K562 (cell line): ENCODE measurements around the gene LRRC26. TPM values are rescaled to one million over a fixed set of nuclear protein-coding genes. Genes with fewer than 3 reads are reported as not detected.
A peak's percentile ranks its signal among the peaks of the same experiment; 100 is the strongest.

Source experiments
- HLTF ChIP-seq: fragments of 450-650 bp; IDR thresholded peaks from 2 replicates; pipeline ENCODE4 v1.6.1; 2016
- NRF1 ChIP-seq, 2 experiments: fragments of 450-650 bp; IDR thresholded peaks in 1 of 2; conservative IDR thresholded peaks in 1 of 2; 2 replicates each; pipeline ENCODE4 v1.6.1; 2014; ENCODE audit warnings: mild to moderate bottlenecking in 2 of 2
- PML ChIP-seq: IDR thresholded peaks from 2 replicates; pipeline ENCODE4 v1.6.1; 2012; ENCODE audit warnings: low read length, inconsistent platforms
- POLR2AphosphoS5 ChIP-seq: IDR thresholded peaks from 2 replicates; pipeline ENCODE4 v1.6.1; 2011; ENCODE audit warnings: mild to moderate bottlenecking, low read depth, low read length, moderate library complexity; ENCODE audit not compliant: control insufficient read depth, insufficient read depth
- POLR2G ChIP-seq: fragments of 200-400 bp; formaldehyde crosslinking; IDR thresholded peaks from 2 replicates; pipeline ENCODE4 v1.6.1; 2017; ENCODE audit warnings: low read depth, mild to moderate bottlenecking, antibody characterized with exemption, low read length, moderate library complexity
- RCOR1 ChIP-seq, 2 experiments: IDR thresholded peaks; 2 replicates each; pipeline ENCODE4 v1.6.1; 2012; ENCODE audit warnings: low read depth in 2 of 2, low read length in 2 of 2, borderline replicate concordance in 1 of 2, improper control_type of control experiment in 1 of 2
- ZNF12 ChIP-seq: sonication (generic); formaldehyde crosslinking; IDR thresholded peaks from 2 replicates; pipeline ENCODE4 v1.4.0; 2020; ENCODE audit warnings: mild to moderate bottlenecking, missing genetic modification reagents
- polyA plus RNA-seq, 8 experiments: library from polyadenylated mRNA; depleted of rRNA in 4 of 8; stranded (reverse) in 5 of 8; unstranded in 3 of 8; fragments of >200 nt; fragmentation: Nextera tagmentation in 2 of 8; fragmentation: Illumina TruSeq in 1 of 8; extraction: Ambion mirVana in 2 of 8; extraction: Trizol in 1 of 8; gene quantifications; 2 replicates each; pipeline versions ENCODE4 v1.2.1 to v1.2.3, GENCODE V29; 2011 to 2014; ENCODE audit warnings: inconsistent platforms in 1 of 8, missing spikeins in 1 of 8
- total RNA-seq, 7 experiments: library from RNA; depleted of rRNA in 6 of 7; stranded (reverse); fragments of >200 nt in 6 of 7; fragmentation: Illumina TruSeq in 2 of 7; extraction: Trizol in 2 of 7; gene quantifications; 2 replicates each; pipeline versions ENCODE4 v1.2.1 to v1.2.3, GENCODE V29; 2011 to 2021; ENCODE audit warnings: low replicate concordance in 1 of 7
- TF ChIP-seq, protein P1 (sequence below): fragments of 150-350 bp; conservative IDR thresholded peaks from 2 replicates; pipeline ENCODE4 v1.6.1; 2014; ENCODE audit warnings: low read length
- TF ChIP-seq, protein P2 (sequence below): sonication (generic); formaldehyde crosslinking; IDR thresholded peaks from 2 replicates; pipeline ENCODE4 v1.8.0; 2022; ENCODE audit warnings: missing genetic modification reagents, mild to moderate bottlenecking, moderate library complexity, borderline replicate concordance
- TF ChIP-seq, protein P3 (sequence below): fragments of 450-650 bp; IDR thresholded peaks from 2 replicates; pipeline ENCODE4 v1.6.1; 2016; ENCODE audit warnings: missing biosample characterization, missing genetic modification characterization
- TF ChIP-seq, protein P4 (sequence below): fragments of 250-450 bp; sonication (Bioruptor Pico); IDR thresholded peaks from 2 replicates; pipeline ENCODE4 v1.5.1; 2021; ENCODE audit warnings: mild to moderate bottlenecking
- TF ChIP-seq, protein P5 (sequence below): fragments of 450-650 bp; formaldehyde crosslinking; IDR thresholded peaks from 2 replicates; pipeline ENCODE4 v1.4.0; 2020; ENCODE audit warnings: mild to moderate bottlenecking, mixed read lengths
- TF ChIP-seq, protein P6 (sequence below), 3 experiments: IDR thresholded peaks in 2 of 3; conservative IDR thresholded peaks in 1 of 3; 2 replicates each; pipeline ENCODE4 v1.5.1; 2011 to 2012; ENCODE audit warnings: low read length in 3 of 3, mild to moderate bottlenecking in 3 of 3, control low read depth in 2 of 3, improper control_type of control experiment in 1 of 3, inconsistent platforms in 1 of 3, low read depth in 1 of 3, mixed read lengths in 1 of 3, moderate library complexity in 1 of 3; ENCODE audit not compliant: insufficient read depth in 2 of 3
- TF ChIP-seq, protein P7 (sequence below): fragments of 450-650 bp; IDR thresholded peaks from 2 replicates; pipeline ENCODE4 v1.6.1; 2017; ENCODE audit warnings: mild to moderate bottlenecking, moderate library complexity

Gene LRRC26
- total and polyA plus RNA-seq, 9 of the 15 experiments (the other 6 are each of a cell fraction or from before 2014, with no cell fraction given), result not detected

DNA sequence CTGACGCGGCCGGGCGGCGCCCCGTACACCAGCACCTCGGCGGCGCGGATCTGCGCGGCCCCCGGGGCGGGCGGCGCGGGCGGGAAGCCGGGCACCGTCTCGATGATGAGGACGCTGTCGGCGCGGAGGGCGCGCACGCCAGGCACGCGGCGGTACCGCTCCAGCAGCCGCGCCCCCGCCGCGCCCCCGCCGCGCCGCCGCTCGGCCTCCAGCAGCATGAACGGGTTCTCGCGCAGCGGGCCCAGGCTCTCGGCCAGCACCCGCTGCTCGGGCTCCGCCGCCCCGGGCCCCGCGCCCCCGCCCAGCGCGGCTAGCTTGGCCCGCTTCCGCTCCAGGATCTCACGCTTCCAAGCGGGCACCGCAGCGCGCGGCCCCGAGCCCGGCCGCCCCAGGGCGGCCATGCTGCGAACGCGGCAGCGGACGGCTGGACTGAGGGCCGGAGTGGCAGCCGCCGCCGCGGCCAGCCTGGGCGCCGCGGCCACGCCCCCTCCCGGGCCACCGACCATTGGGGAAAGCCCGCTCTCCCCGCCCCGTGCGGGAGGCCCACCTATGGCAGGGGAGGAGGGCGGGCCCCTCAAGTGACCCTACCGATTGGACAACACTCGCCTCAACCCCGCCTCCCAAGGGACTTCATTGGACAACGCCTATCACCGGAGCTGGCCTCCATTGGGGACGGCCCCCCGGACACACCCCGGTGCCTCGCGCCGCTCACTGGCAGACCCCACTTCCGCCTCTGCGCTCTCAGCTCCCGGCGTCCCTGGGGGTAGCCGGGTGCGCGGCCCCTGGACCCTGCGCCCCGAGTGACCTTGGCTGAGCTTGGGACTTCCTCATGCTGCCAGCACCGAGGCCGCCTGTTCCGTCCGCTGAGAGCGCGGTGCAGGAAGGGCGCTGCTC, 30.7 kb upstream of the LRRC26 start, which contains the start of gene TPRN (continued):
- TF ChIP-seq, protein P1, sequence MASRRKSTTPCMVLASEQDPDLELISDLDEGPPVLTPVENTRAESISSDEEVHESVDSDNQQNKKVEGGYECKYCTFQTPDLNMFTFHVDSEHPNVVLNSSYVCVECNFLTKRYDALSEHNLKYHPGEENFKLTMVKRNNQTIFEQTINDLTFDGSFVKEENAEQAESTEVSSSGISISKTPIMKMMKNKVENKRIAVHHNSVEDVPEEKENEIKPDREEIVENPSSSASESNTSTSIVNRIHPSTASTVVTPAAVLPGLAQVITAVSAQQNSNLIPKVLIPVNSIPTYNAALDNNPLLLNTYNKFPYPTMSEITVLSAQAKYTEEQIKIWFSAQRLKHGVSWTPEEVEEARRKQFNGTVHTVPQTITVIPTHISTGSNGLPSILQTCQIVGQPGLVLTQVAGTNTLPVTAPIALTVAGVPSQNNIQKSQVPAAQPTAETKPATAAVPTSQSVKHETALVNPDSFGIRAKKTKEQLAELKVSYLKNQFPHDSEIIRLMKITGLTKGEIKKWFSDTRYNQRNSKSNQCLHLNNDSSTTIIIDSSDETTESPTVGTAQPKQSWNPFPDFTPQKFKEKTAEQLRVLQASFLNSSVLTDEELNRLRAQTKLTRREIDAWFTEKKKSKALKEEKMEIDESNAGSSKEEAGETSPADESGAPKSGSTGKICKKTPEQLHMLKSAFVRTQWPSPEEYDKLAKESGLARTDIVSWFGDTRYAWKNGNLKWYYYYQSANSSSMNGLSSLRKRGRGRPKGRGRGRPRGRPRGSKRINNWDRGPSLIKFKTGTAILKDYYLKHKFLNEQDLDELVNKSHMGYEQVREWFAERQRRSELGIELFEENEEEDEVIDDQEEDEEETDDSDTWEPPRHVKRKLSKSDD, result no peak
- no peak for TF ChIP-seq HLTF
- TF ChIP-seq, protein P2, sequence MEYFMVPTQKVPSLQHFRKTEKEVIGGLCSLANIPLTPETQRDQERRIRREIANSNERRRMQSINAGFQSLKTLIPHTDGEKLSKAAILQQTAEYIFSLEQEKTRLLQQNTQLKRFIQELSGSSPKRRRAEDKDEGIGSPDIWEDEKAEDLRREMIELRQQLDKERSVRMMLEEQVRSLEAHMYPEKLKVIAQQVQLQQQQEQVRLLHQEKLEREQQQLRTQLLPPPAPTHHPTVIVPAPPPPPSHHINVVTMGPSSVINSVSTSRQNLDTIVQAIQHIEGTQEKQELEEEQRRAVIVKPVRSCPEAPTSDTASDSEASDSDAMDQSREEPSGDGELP (CRISPR knock-in tag), result peak; percentile 40; the same call in 1 of the 2 replicates
- no peak for TF ChIP-seq ZNF12 (CRISPR knock-in tag)
- TF ChIP-seq RCOR1 (IDR thresholded peaks at IDR 0.05; ENCODE audit: borderline replicate concordance in 1 of 2, low read depth in 2 of 2, low read length in 2 of 2), result no peak
- TF ChIP-seq, protein P3, sequence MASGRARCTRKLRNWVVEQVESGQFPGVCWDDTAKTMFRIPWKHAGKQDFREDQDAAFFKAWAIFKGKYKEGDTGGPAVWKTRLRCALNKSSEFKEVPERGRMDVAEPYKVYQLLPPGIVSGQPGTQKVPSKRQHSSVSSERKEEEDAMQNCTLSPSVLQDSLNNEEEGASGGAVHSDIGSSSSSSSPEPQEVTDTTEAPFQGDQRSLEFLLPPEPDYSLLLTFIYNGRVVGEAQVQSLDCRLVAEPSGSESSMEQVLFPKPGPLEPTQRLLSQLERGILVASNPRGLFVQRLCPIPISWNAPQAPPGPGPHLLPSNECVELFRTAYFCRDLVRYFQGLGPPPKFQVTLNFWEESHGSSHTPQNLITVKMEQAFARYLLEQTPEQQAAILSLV (tag), result no peak
- TF ChIP-seq, protein P4, sequence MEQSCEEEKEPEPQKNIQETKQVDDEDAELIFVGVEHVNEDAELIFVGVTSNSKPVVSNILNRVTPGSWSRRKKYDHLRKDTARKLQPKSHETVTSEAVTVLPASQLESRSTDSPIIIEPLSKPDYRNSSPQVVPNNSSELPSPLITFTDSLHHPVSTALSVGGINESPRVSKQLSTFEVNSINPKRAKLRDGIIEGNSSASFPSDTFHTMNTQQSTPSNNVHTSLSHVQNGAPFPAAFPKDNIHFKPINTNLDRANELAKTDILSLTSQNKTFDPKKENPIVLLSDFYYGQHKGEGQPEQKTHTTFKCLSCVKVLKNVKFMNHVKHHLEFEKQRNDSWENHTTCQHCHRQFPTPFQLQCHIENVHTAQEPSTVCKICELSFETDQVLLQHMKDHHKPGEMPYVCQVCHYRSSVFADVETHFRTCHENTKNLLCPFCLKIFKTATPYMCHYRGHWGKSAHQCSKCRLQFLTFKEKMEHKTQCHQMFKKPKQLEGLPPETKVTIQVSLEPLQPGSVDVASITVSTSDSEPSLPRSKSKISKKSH (CRISPR knock-in tag), result no peak
- TF ChIP-seq, protein P5, sequence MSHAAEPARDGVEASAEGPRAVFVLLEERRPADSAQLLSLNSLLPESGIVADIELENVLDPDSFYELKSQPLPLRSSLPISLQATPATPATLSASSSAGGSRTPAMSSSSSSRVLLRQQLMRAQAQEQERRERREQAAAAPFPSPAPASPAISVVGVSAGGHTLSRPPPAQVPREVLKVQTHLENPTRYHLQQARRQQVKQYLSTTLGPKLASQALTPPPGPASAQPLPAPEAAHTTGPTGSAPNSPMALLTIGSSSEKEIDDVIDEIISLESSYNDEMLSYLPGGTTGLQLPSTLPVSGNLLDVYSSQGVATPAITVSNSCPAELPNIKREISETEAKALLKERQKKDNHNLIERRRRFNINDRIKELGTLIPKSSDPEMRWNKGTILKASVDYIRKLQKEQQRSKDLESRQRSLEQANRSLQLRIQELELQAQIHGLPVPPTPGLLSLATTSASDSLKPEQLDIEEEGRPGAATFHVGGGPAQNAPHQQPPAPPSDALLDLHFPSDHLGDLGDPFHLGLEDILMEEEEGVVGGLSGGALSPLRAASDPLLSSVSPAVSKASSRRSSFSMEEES (CRISPR knock-in tag), result no peak
- TF ChIP-seq, protein P6, sequence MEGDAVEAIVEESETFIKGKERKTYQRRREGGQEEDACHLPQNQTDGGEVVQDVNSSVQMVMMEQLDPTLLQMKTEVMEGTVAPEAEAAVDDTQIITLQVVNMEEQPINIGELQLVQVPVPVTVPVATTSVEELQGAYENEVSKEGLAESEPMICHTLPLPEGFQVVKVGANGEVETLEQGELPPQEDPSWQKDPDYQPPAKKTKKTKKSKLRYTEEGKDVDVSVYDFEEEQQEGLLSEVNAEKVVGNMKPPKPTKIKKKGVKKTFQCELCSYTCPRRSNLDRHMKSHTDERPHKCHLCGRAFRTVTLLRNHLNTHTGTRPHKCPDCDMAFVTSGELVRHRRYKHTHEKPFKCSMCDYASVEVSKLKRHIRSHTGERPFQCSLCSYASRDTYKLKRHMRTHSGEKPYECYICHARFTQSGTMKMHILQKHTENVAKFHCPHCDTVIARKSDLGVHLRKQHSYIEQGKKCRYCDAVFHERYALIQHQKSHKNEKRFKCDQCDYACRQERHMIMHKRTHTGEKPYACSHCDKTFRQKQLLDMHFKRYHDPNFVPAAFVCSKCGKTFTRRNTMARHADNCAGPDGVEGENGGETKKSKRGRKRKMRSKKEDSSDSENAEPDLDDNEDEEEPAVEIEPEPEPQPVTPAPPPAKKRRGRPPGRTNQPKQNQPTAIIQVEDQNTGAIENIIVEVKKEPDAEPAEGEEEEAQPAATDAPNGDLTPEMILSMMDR (IDR thresholded peaks at IDR 0.05 in 2 of 3, conservative IDR thresholded peaks at IDR 0.05 in 1 of 3; ENCODE audit: insufficient read depth in 2 of 3, low read depth in 1 of 3, low read length in 3 of 3), result no peak
- peak; percentile 67; the same call in 1 of the 2 replicates for TF ChIP-seq POLR2AphosphoS5
- peak; percentile 88 to 90 for TF ChIP-seq NRF1 (conservative IDR thresholded peaks at IDR 0.05 in 1 of 2, IDR thresholded peaks at IDR 0.05 in 1 of 2)
- peak; percentile 98 for TF ChIP-seq POLR2G
- TF ChIP-seq, protein P7, sequence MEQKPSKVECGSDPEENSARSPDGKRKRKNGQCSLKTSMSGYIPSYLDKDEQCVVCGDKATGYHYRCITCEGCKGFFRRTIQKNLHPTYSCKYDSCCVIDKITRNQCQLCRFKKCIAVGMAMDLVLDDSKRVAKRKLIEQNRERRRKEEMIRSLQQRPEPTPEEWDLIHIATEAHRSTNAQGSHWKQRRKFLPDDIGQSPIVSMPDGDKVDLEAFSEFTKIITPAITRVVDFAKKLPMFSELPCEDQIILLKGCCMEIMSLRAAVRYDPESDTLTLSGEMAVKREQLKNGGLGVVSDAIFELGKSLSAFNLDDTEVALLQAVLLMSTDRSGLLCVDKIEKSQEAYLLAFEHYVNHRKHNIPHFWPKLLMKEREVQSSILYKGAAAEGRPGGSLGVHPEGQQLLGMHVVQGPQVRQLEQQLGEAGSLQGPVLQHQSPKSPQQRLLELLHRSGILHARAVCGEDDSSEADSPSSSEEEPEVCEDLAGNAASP, result no peak
- TF ChIP-seq PML, result peak; percentile 45; the same call in 1 of the 2 replicates
